ENCODE results near the gene PNMT.
A peak's percentile ranks its signal among the peaks of the same experiment; 100 is the strongest.

The PNMT gene

DNA sequence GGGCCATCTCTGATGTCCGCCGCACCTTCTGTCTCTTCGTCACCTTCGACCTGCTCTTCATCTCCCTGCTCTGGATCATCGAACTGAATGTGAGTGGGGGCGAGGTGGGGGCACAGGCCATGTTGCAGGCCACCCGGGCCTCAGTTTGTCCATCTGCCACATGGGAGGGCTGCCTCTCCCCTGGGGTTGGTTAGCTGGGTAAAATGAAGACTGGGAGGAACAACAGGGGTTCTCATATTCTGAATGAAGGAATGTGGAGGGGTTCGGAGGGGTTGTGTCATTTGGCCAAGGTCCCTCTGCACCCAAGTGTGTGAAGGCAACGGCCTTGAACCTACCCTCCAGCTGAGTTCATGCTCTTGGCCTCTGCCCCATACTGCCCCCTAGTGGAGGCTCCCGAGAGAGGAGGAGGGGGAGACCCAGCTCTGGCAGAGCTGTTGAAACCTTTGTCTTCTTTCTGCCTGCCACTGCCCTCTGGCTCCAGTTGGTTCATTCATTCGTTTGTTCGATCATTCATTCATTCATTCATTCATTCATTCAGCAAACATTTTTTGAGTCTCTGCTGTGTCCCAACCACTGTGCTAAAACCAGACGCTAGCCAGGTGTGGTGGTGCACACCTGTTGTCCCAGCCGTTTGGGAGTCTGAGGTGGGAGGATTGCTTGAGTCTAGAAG lies 14.5 kb upstream of the PNMT start:
- DNase-seq, result peak; percentile 57

- no peak for DNase-seq
Measured at GRCh38 chr17:39655105-39655504, 13.1 kb upstream of the PNMT start.

GRCh38 chr17:39658346-39658745 lies 9.9 kb upstream of the PNMT start:
- DNase-seq, result no peak

- no peak for DNase-seq
Measured at GRCh38 chr17:39658760-39659159, 9.5 kb upstream of the PNMT start.

GRCh38 chr17:39659279-39660010 lies 8.8 kb upstream of the PNMT start:
- DNase-seq, result no peak

- DNase-seq, result no peak
Measured at GRCh38 chr17:39660011-39660360, 8.3 kb upstream of the PNMT start.

- no peak for DNase-seq
Measured at GRCh38 chr17:39660397-39661385, 7.6 kb upstream of the PNMT start.

- DNase-seq, result no peak
Measured at GRCh38 chr17:39661744-39662541, 6.3 kb upstream of the PNMT start.

- DNase-seq, result no peak
Measured at GRCh38 chr17:39662551-39663339, 5.5 kb upstream of the PNMT start.

DNA sequence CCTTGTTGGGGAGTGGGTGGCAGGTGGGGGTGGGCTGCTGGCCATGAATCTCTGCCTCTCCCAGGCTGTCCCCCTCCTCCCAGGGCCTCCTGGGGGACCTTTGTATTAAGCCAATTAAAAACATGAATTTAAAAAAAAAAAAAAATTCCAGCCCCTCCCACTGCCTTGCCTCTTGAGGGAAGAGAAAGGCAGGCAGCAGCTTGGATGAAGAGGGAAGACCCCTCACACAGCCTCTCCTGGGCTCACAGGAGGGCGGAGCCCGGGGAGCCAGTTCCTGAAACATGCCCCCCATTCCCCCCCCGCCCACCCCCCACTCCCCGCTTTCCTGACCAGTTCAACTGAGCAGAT lies 4.9 kb upstream of the PNMT start:
- DNase-seq, result no peak

DNA sequence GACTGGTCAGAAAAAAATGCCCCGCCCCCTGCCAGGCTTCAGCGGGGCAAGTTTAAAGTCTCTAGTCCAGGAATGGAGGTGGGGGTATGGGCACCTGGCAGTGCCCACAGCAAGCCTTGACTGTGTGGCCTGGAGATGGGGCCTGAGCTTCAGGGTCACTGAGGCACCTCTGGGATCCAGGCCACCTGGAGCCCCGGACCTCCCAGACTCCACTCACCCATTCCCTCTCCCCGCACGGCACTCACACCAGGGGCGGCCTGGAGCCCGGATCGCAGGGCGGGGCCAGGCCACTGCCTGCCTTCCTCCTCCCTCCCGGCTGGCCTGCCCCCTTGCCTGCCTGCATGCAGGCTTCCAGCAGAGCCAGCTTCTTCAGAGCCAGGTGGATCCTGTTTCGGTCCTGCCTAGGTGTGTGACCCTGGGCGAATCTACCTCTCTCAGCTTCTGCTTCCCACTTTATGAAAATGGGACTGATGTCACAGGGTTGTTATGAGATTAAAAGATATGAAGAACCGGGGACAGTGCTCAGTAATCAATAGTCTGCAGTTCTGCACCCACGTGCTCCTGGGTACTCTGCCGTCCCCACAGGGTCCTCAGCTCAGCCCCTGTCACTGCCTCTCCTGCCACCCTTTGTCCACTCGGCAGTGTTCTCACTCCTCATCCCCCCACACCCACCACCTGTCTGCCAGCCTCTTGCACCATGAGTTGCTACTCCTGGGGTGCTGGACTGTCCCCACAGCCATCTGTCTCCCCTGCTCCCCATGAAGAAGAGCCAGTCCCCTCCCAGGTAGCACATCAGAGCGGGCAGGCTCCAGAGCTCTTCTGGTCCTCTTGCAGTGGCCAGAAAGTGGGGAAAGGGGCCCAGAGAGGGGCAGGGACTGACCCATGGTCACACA lies 4.3 kb upstream of the PNMT start:
- DNase-seq, result no peak

GRCh38 chr17:39664581-39665561 lies 3.4 kb upstream of the PNMT start, which contains the start of gene TCAP:
Gene TCAP (plus strand): TSS chr17:39665349. CDS start chr17:39665360, 11 bp downstream.
- no peak for DNase-seq

DNA sequence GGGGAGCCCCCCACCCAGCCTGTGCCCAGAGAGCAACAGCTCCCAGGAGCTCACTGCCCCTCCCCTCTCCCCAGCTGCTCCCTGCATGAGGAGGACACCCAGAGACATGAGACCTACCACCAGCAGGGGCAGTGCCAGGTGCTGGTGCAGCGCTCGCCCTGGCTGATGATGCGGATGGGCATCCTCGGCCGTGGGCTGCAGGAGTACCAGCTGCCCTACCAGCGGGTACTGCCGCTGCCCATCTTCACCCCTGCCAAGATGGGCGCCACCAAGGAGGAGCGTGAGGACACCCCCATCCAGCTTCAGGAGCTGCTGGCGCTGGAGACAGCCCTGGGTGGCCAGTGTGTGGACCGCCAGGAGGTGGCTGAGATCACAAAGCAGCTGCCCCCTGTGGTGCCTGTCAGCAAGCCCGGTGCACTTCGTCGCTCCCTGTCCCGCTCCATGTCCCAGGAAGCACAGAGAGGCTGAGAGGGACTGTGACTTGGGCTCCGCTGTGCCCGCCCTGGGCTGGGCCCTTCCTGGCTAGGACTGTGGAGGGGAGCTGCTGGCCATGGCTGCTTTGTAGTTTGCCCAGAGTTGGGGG lies 2.5 kb upstream of the PNMT start:
- peak; percentile 9 for DNase-seq

GRCh38 chr17:39666231-39666600 lies 2.0 kb upstream of the PNMT start:
- no peak for DNase-seq

DNA sequence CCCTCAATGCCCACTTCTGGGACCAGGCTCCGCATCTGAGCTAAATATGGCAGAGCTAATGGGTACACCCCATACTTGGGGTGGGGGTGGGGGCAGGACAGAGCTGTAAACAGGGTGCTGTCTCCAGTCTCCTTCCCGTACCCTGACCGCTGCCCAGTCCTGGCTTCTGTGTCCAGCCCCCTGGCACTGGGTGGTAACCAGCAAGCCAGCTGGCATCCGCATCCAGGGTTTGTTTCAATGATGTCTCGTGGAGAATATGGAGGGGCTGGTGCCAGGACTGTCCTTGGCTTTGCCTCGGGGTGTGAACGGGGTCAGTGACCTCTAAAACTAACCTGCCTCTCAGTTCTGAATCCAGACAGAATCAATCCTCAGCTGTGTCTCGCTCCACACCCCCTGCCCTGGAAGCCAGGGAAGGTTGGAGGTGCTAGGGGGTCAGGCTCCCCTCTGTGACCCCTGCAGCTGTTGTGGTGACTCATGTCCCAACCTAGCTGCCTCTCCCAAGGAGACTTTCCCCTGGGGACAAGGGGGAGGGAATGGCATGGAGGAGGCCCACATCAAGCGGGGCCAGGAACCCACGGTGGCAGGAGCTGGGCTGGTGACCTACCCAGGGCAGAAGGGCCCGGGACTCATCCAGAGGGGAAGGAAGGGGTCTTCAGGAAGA lies 1.5 kb upstream of the PNMT start:
- no peak for DNase-seq

- no peak for DNase-seq
Measured at GRCh38 chr17:39667262-39667944, 850 bp upstream of the PNMT start.

DNA sequence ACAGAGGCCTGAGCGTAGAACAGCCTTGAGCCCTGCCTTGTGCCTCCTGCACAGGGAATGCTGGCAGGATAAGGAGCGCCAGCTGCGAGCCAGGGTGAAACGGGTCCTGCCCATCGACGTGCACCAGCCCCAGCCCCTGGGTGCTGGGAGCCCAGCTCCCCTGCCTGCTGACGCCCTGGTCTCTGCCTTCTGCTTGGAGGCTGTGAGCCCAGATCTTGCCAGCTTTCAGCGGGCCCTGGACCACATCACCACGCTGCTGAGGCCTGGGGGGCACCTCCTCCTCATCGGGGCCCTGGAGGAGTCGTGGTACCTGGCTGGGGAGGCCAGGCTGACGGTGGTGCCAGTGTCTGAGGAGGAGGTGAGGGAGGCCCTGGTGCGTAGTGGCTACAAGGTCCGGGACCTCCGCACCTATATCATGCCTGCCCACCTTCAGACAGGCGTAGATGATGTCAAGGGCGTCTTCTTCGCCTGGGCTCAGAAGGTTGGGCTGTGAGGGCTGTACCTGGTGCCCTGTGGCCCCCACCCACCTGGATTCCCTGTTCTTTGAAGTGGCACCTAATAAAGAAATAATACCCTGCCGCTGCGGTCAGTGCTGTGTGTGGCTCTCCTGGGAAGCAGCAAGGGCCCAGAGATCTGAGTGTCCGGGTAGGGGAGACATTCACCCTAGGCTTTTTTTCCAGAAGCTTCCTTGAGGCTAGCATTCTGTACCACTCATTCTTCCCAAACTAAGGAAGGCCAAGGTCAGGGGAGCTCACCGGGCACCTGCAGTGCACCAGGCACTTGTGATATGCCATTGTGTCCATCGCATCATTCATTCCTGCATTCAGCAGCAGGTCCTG lies 1.9 kb downstream of the PNMT start:
- no peak for DNase-seq
